ENCODE data around the gene SOCS1.
"Not testable (repeated sequence)": the region's sequence is repeated elsewhere in the genome, so short reads cannot be mapped to it uniquely, and the experiment has no call there.

SOCS1 gene

GRCh38 chr16:11255737-11256660 is at the start of gene SOCS1:
Gene SOCS1 (minus strand): TSS chr16:11256204. CDS start chr16:11255478, 726 bp downstream.
- peak; percentile 37 for TF ChIP-seq CTCF (IDR thresholded peaks at IDR 0.05; ENCODE audit: insufficient read depth, low read depth, low read length, missing control alignments)
- H3K4me3 ChIP-seq (ENCODE audit: low read length): peak within 1 kb of the TSS; percentile 73
- DNase-seq (ENCODE audit: low read depth): peak; percentile 80

GRCh38 chr16:11303405-11304138 is 47.6 kb upstream of the SOCS1 start:
- TF ChIP-seq CTCF (IDR thresholded peaks at IDR 0.05; ENCODE audit: insufficient read depth, low read depth, low read length, missing control alignments): no peak
- no peak overlapping the region for H3K4me3 ChIP-seq (ENCODE audit: low read length)
- peak; percentile 55 for DNase-seq (ENCODE audit: low read depth)

- DNase-seq (ENCODE audit: low read depth): peak; percentile 65
- TF ChIP-seq CTCF (IDR thresholded peaks at IDR 0.05; ENCODE audit: insufficient read depth, low read depth, low read length, missing control alignments): no peak
- no peak overlapping the region for H3K4me3 ChIP-seq (ENCODE audit: low read length)
Measured at GRCh38 chr16:11302977-11303376, 47.0 kb upstream of the SOCS1 start.

- no peak for DNase-seq (ENCODE audit: low read depth)
- TF ChIP-seq CTCF (IDR thresholded peaks at IDR 0.05; ENCODE audit: insufficient read depth, low read depth, low read length, missing control alignments): no peak
- no peak overlapping the region for H3K4me3 ChIP-seq (ENCODE audit: low read length)
Measured at GRCh38 chr16:11301645-11302501, 45.9 kb upstream of the SOCS1 start.

- TF ChIP-seq CTCF (IDR thresholded peaks at IDR 0.05; ENCODE audit: insufficient read depth, low read depth, low read length, missing control alignments): no peak
- H3K4me3 ChIP-seq (ENCODE audit: low read length): no peak overlapping the region
- no peak for DNase-seq (ENCODE audit: low read depth)
Measured at GRCh38 chr16:11300560-11300892, 44.5 kb upstream of the SOCS1 start.

GRCh38 chr16:11299865-11300559 is 44.0 kb upstream of the SOCS1 start:
- H3K4me3 ChIP-seq (ENCODE audit: low read length): no peak overlapping the region
- no peak for TF ChIP-seq CTCF (IDR thresholded peaks at IDR 0.05; ENCODE audit: insufficient read depth, low read depth, low read length, missing control alignments)
- DNase-seq (ENCODE audit: low read depth): no peak

- DNase-seq (ENCODE audit: low read depth); H3K4me3 ChIP-seq (ENCODE audit: low read length): not testable (repeated sequence)
Measured at GRCh38 chr16:11298950-11299547, 43.0 kb upstream of the SOCS1 start.
